ENCODE measurements around the gene MMP14.

- TF ChIP-seq EZH2 (IDR thresholded peaks at IDR 0.05; ENCODE audit: borderline replicate concordance, low read length) (no peak), CTCF (conservative IDR thresholded peaks at IDR 0.05 in 1 of 2, IDR thresholded peaks at IDR 0.05 in 1 of 2; ENCODE audit: extremely low read depth in 1 of 2, insufficient read depth in 1 of 2, low read depth in 1 of 2, low read length in 2 of 2) (no peak)
Observed at GRCh38 chr14:22883173-22883976, 47.0 kb downstream of the MMP14 start, which contains the start of gene REM2.

All from mammary epithelial cell (primary cell).